Spinal cord (tissue), 10 donors: Measurements from ENCODE around the gene DISC1. TPM values are rescaled to one million over a fixed set of nuclear protein-coding genes. Genes with fewer than 3 reads are reported as not detected.
A peak's percentile ranks its signal among the peaks of the same experiment; 100 is the strongest.

Source experiments
- DNase-seq, 6 donors: peaks; one replicate each; pipeline versions ENCODE4 v3.0.0 to v3.0.0-alpha.2; 2013 to 2015; ENCODE audit warnings: low spot score in 6 of 6, low read depth in 4 of 6
- H3K27ac ChIP-seq: one replicate; pipeline ENCODE4 v1.5.1; 2013; ENCODE audit warnings: low read depth, low read length, control low read depth
- H3K27me3 ChIP-seq: one replicate; pipeline ENCODE4 v1.6.1; 2013; ENCODE audit warnings: low read length; ENCODE audit not compliant: control insufficient read depth, insufficient read depth
- H3K36me3 ChIP-seq: one replicate; pipeline ENCODE4 v1.6.1; 2013; ENCODE audit warnings: low read length; ENCODE audit not compliant: control insufficient read depth, insufficient read depth
- H3K4me1 ChIP-seq: one replicate; pipeline ENCODE4 v1.6.1; 2013; ENCODE audit warnings: low read length; ENCODE audit not compliant: control insufficient read depth, insufficient read depth
- H3K4me3 ChIP-seq: one replicate; pipeline ENCODE4 v1.5.1; 2013; ENCODE audit warnings: low read depth, low read length, control low read depth
- H3K9me3 ChIP-seq: one replicate; pipeline ENCODE4 v1.6.1; 2013; ENCODE audit warnings: low read length; ENCODE audit not compliant: control insufficient read depth, insufficient read depth
- WGBS: methylation state at CpG from one replicate; pipeline ENCODE4 v1.1.5; 2013; ENCODE audit warnings: missing lambda C conversion rate; ENCODE audit not compliant: insufficient coverage; 5-methylcytosine and 5-hydroxymethylcytosine counted together
- polyA plus RNA-seq, 2 donors: library from polyadenylated mRNA; unstranded; fragments of 120-200 nt; gene quantifications; one replicate each; pipeline ENCODE4 v1.2.1, GENCODE V29; 2013; ENCODE audit not compliant: insufficient read length in 2 of 2
- total RNA-seq, 2 donors: library from RNA; depleted of rRNA in 1 of 2; stranded (reverse); fragments of 120-200 nt in 1 of 2; fragments of >200 nt in 1 of 2; gene quantifications; one replicate each; pipeline versions ENCODE4 v1.2.3 to v1.2.4, GENCODE V29; 2013 to 2014
- donor health status: healthy.

DISC1 gene
- total and polyA plus RNA-seq, 4 donors: 8.3 to 22.1 (median 13.7) TPM

- DNase-seq: no peak
- Histone ChIP-seq H3K27me3 (no peaks in the 10 kb centered on the region), H3K4me3 (no peak overlapping the region), H3K9me3 (no peaks in the 10 kb centered on the region), H3K27ac (no peak overlapping the region), H3K36me3 (no peaks in the 10 kb centered on the region), H3K4me1 (no peaks in the 10 kb centered on the region)
- WGBS: no CpG with 5 or more reads among the region's 1 CpG
These were observed 378.7 kb downstream of the DISC1 start for GRCh38 chr1:232005300-232005699.

- Histone ChIP-seq H3K9me3 (no peaks in the 10 kb centered on the region), H3K36me3 (no peaks in the 10 kb centered on the region), H3K27ac (no peak overlapping the region), H3K4me1 (peaks cover 6% of the 10 kb centered on the region), H3K4me3 (no peak overlapping the region), H3K27me3 (no peaks in the 10 kb centered on the region)
- no peak for DNase-seq
- no CpG with 5 or more reads among the region's 1 CpG for WGBS
These were observed 383.2 kb downstream of the DISC1 start for GRCh38 chr1:232009741-232010140.

GRCh38 chr1:232011961-232012360 lies 385.4 kb downstream of the DISC1 start:
- Histone ChIP-seq H3K4me3 (no peak overlapping the region), H3K9me3 (no peaks in the 10 kb centered on the region), H3K36me3 (no peaks in the 10 kb centered on the region), H3K27ac (no peak overlapping the region), H3K4me1 (peaks cover 6% of the 10 kb centered on the region), H3K27me3 (no peaks in the 10 kb centered on the region)
- no peak for DNase-seq
- 86% methylated on average over 3 of the region's 6 CpGs for WGBS

- Histone ChIP-seq H3K27me3 (no peaks in the 10 kb centered on the region), H3K9me3 (no peaks in the 10 kb centered on the region), H3K27ac (peak overlapping the region; percentile 25), H3K36me3 (no peaks in the 10 kb centered on the region), H3K4me1 (peaks cover 6% of the 10 kb centered on the region), H3K4me3 (no peak overlapping the region)
- 39% methylated on average over 7 of the region's 10 CpGs for WGBS
- DNase-seq: peak in 2 of 6 donors; percentile 47 to 63
These were observed 386.3 kb downstream of the DISC1 start for GRCh38 chr1:232012773-232013386.

- Histone ChIP-seq H3K9me3 (no peaks in the 10 kb centered on the region), H3K4me3 (no peak overlapping the region), H3K27ac (no peak overlapping the region), H3K36me3 (no peaks in the 10 kb centered on the region), H3K4me1 (peaks cover 6% of the 10 kb centered on the region), H3K27me3 (no peaks in the 10 kb centered on the region)
- no peak for DNase-seq
- WGBS: 100% methylated on average over 2 of the region's 4 CpGs
These were observed 388.4 kb downstream of the DISC1 start for GRCh38 chr1:232014941-232015340.

- H3K4me3 ChIP-seq: no peak overlapping the region
- H3K36me3 ChIP-seq: no peaks in the 10 kb centered on the region
- DNase-seq: peak in 1 of 6 donors; percentile 28
- H3K4me1 ChIP-seq: peaks cover 6% of the 10 kb centered on the region
- H3K27ac ChIP-seq: no peak overlapping the region
- no CpG with 5 or more reads among the region's 7 CpGs for WGBS
- H3K27me3 ChIP-seq: no peaks in the 10 kb centered on the region
- H3K9me3 ChIP-seq: no peaks in the 10 kb centered on the region
These were observed 390.0 kb downstream of the DISC1 start for GRCh38 chr1:232016616-232017015.

- H3K27ac ChIP-seq: no peak overlapping the region
- H3K36me3 ChIP-seq: no peaks in the 10 kb centered on the region
- no CpG with 5 or more reads among the region's 2 CpGs for WGBS
- no peaks in the 10 kb centered on the region for H3K27me3 ChIP-seq
- DNase-seq: no peak
- H3K4me1 ChIP-seq: peaks cover 6% of the 10 kb centered on the region
- no peaks in the 10 kb centered on the region for H3K9me3 ChIP-seq
- H3K4me3 ChIP-seq: no peak overlapping the region
These were observed 390.5 kb downstream of the DISC1 start for GRCh38 chr1:232017057-232017456.

GRCh38 chr1:232017759-232018158 lies 391.2 kb downstream of the DISC1 start:
- Histone ChIP-seq H3K4me1 (peaks cover 4% of the 10 kb centered on the region), H3K4me3 (no peak overlapping the region), H3K27ac (no peak overlapping the region), H3K36me3 (no peaks in the 10 kb centered on the region), H3K9me3 (no peaks in the 10 kb centered on the region), H3K27me3 (no peaks in the 10 kb centered on the region)
- no peak for DNase-seq
- WGBS: no CpG with 5 or more reads among the region's 1 CpG

GRCh38 chr1:232018231-232019025 lies 391.8 kb downstream of the DISC1 start:
- DNase-seq: no peak
- no peak overlapping the region for H3K4me3 ChIP-seq
- H3K9me3 ChIP-seq: no peaks in the 10 kb centered on the region
- H3K36me3 ChIP-seq: no peaks in the 10 kb centered on the region
- WGBS: 56% methylated on average over 3 of the region's 3 CpGs
- H3K4me1 ChIP-seq: no peaks in the 10 kb centered on the region
- H3K27me3 ChIP-seq: no peaks in the 10 kb centered on the region
- H3K27ac ChIP-seq: no peak overlapping the region

GRCh38 chr1:232019026-232019340 lies 392.4 kb downstream of the DISC1 start:
- WGBS: no CpG with 5 or more reads among the region's 5 CpGs
- no peaks in the 10 kb centered on the region for H3K27me3 ChIP-seq
- H3K4me1 ChIP-seq: no peaks in the 10 kb centered on the region
- DNase-seq: no peak
- H3K9me3 ChIP-seq: no peaks in the 10 kb centered on the region
- no peak overlapping the region for H3K4me3 ChIP-seq
- H3K27ac ChIP-seq: no peak overlapping the region
- H3K36me3 ChIP-seq: no peaks in the 10 kb centered on the region
